H1 (cell line): ENCODE measurements around the gene CHI3L1. TPM values are rescaled to one million over a fixed set of nuclear protein-coding genes. Genes with fewer than 3 reads are reported as not detected.

ENCODE experiments used
- CBX5 ChIP-seq: fragments of 300-800, 300-1000 bp; sonication (generic); IDR thresholded peaks from 2 replicates; pipeline ENCODE4 v1.7.1; 2016; ENCODE audit warnings: antibody characterized with exemption, low read length, low read depth
- EP300 ChIP-seq, 2 experiments: IDR thresholded peaks; 1 replicate in 1 of 2; 2 replicates in 1 of 2; pipeline ENCODE4 v1.6.1; 2011 to 2012; ENCODE audit warnings: low read depth in 2 of 2, low read length in 2 of 2, mild to moderate bottlenecking in 2 of 2, borderline replicate concordance in 1 of 2, inconsistent platforms in 1 of 2, moderate library complexity in 1 of 2
- KDM5A ChIP-seq: fragments of 200-600 bp; IDR thresholded peaks from 2 replicates; pipeline ENCODE4 v1.7.1; 2012; ENCODE audit warnings: mild to moderate bottlenecking, low read length, inconsistent platforms, mixed read lengths
- NANOG ChIP-seq: IDR thresholded peaks from 2 replicates; pipeline ENCODE4 v1.6.1; 2011; ENCODE audit warnings: low read length, low read depth, mild to moderate bottlenecking, inconsistent platforms; ENCODE audit not compliant: insufficient read depth, poor library complexity, severe bottlenecking
- RXRA ChIP-seq: IDR thresholded peaks from 2 replicates; pipeline ENCODE4 v1.6.1; 2011; ENCODE audit warnings: low read depth, mild to moderate bottlenecking, low read length, moderate library complexity; ENCODE audit not compliant: insufficient read depth
- SIN3A ChIP-seq, 2 experiments: IDR thresholded peaks in 1 of 2; conservative IDR thresholded peaks in 1 of 2; 2 replicates each; pipeline ENCODE4 v1.6.1; 2011 to 2012; ENCODE audit warnings: low read length in 2 of 2, improper control_type of control experiment in 1 of 2, low read depth in 1 of 2, mild to moderate bottlenecking in 1 of 2
- SIRT6 ChIP-seq: IDR thresholded peaks from one replicate; pipeline ENCODE4 v1.7.1; 2012; ENCODE audit warnings: low read length, inconsistent platforms
- ZNF274 ChIP-seq: IDR thresholded peaks from 2 replicates; pipeline ENCODE4 v1.7.0; 2012; ENCODE audit warnings: low read length, borderline replicate concordance; ENCODE audit errors: extremely low read depth
- polyA plus RNA-seq, 7 experiments: library from polyadenylated mRNA; depleted of rRNA in 3 of 7; stranded (reverse) in 5 of 7; unstranded in 2 of 7; fragments of >200 nt in 5 of 7; fragments of 200-250 nt in 2 of 7; gene quantifications; 1 replicate in 5 of 7; 2 replicates in 1 of 7; 4 replicates in 1 of 7; pipeline versions ENCODE4 v1.2.1 to v1.2.3, GENCODE V29; 2011 to 2013; ENCODE audit warnings: missing spikeins in 2 of 7, mixed read lengths in 2 of 7
- total RNA-seq: library from RNA; stranded (reverse); fragmentation: NEBNext Ultra II Directional; extraction: Animal tissue kit (Norgen Biotek cat#: 25700); gene quantifications from 2 replicates; pipeline ENCODE4 v1.2.1, GENCODE V29; 2021

CHI3L1 gene
- total and polyA plus RNA-seq, 2 of the 8 experiments (the other 6 are each of a cell fraction or from before 2014, with no cell fraction given): 1.0 TPM; not detected in 1

- TF ChIP-seq KDM5A: no peak
- no peak for TF ChIP-seq EP300 (IDR thresholded peaks at IDR 0.05; ENCODE audit: borderline replicate concordance in 1 of 2, low read depth in 2 of 2, low read length in 2 of 2)
- no peak for TF ChIP-seq SIN3A (conservative IDR thresholded peaks at IDR 0.05 in 1 of 2, IDR thresholded peaks at IDR 0.05 in 1 of 2; ENCODE audit: low read depth in 1 of 2, low read length in 2 of 2)
- TF ChIP-seq NANOG: no peak
- no peak for TF ChIP-seq CBX5
- TF ChIP-seq ZNF274: no peak
- no peak for TF ChIP-seq SIRT6
- TF ChIP-seq RXRA: no peak
Observed at GRCh38 chr1:203139976-203140475, 46.5 kb downstream of the CHI3L1 start (continued).
